CD4-positive, alpha-beta memory T cell (primary cell): ENCODE data around the gene TSPAN12. TPM values are rescaled to one million over a fixed set of nuclear protein-coding genes. Genes with fewer than 3 reads are reported as not detected.
A peak's percentile ranks its signal among the peaks of the same experiment; 100 is the strongest.

Experiments
- CTCF ChIA-PET: fragments of 350-600 bp; sonication (Branson Sonifier 250); formaldehyde crosslinking; loops from one replicate; lab custom pipeline; 2021; ENCODE audit warnings: inconsistent platforms; ENCODE audit not compliant: partially characterized antibody; lab: Charles Lee
- POLR2A ChIA-PET: fragments of 350-600 bp; sonication (Branson Sonifier 250); formaldehyde crosslinking; loops from one replicate; lab custom pipeline; 2021; ENCODE audit not compliant: partially characterized antibody; lab: Charles Lee
- DNase-seq, 5 donors: peaks; one replicate each; pipeline versions ENCODE4 v3.0.0 to v3.0.0-alpha.2; 2020 to 2022; ENCODE audit warnings: mixed read lengths in 1 of 5
- H3K27ac ChIP-seq: one replicate; pipeline ENCODE4 v1.7.0; 2013; ENCODE audit warnings: low read depth, low read length
- H3K27me3 ChIP-seq: 2 replicates; pipeline ENCODE4 v1.7.0; 2013; ENCODE audit warnings: mild to moderate bottlenecking, low read length, moderate library complexity; ENCODE audit not compliant: insufficient read depth
- H3K36me3 ChIP-seq: 2 replicates; pipeline ENCODE4 v1.7.0; 2013; ENCODE audit warnings: mild to moderate bottlenecking, low read length, moderate library complexity; ENCODE audit not compliant: insufficient read depth
- H3K4me1 ChIP-seq: 2 replicates; pipeline ENCODE4 v1.7.0; 2013; ENCODE audit warnings: mild to moderate bottlenecking, low read length, moderate library complexity; ENCODE audit not compliant: insufficient read depth
- H3K4me3 ChIP-seq, 2 donors: one replicate each; pipeline ENCODE4 v1.7.0; 2013; ENCODE audit warnings: low read length in 2 of 2, mild to moderate bottlenecking in 1 of 2
- H3K9me3 ChIP-seq, 2 donors: one replicate each; pipeline ENCODE4 v1.7.0; 2013; ENCODE audit warnings: low read length in 2 of 2, control low read depth in 1 of 2; ENCODE audit not compliant: control insufficient read depth in 1 of 2
- H3K27ac Mint-ChIP-seq, 7 donors: one replicate each; pipeline ENCODE4 v1.8.0; 2020 to 2021; ENCODE audit warnings: mixed read lengths in 7 of 7, mild to moderate bottlenecking in 6 of 7, inconsistent platforms in 3 of 7, moderate library complexity in 3 of 7
- H3K27me3 Mint-ChIP-seq, 2 donors: one replicate each; pipeline ENCODE4 v1.8.0; 2020 to 2021; ENCODE audit warnings: mixed read lengths in 2 of 2
- H3K36me3 Mint-ChIP-seq, 2 donors: one replicate each; pipeline ENCODE4 v1.8.0; 2020 to 2021; ENCODE audit warnings: mixed read lengths in 2 of 2, inconsistent platforms in 1 of 2, mild to moderate bottlenecking in 1 of 2
- H3K4me1 Mint-ChIP-seq, 4 donors: one replicate each; pipeline ENCODE4 v1.8.0; 2020 to 2021; ENCODE audit warnings: mixed read lengths in 4 of 4, mild to moderate bottlenecking in 1 of 4
- H3K4me3 Mint-ChIP-seq, 8 donors: one replicate each; pipeline ENCODE4 v1.8.0; 2020 to 2021; ENCODE audit warnings: mixed read lengths in 8 of 8, mild to moderate bottlenecking in 7 of 8, moderate library complexity in 6 of 8, inconsistent platforms in 3 of 8
- H3K9me3 Mint-ChIP-seq, 8 donors: one replicate each; pipeline ENCODE4 v1.8.0; 2020 to 2021; ENCODE audit warnings: mixed read lengths in 8 of 8, mild to moderate bottlenecking in 5 of 8, inconsistent platforms in 3 of 8, moderate library complexity in 1 of 8
- intact Hi-C: fragments of 100-400 bp; cut with micrococcal nuclease; formaldehyde crosslinking; loops from one replicate; pipeline ENCODE4 v1.15.1; 2023
- polyA plus RNA-seq, 2 donors: library from polyadenylated mRNA; unstranded; fragments of 300-500 nt; fragmentation: Illumina TruSeq; gene quantifications; one replicate each; pipeline ENCODE4 v1.2.3, GENCODE V29; 2021
- total RNA-seq, 2 experiments: library from RNA; stranded (reverse); gene quantifications; one replicate each; pipeline ENCODE4 v1.2.3, GENCODE V29; 2021

Gene TSPAN12
- total and polyA plus RNA-seq, 4 experiments from 2014 or later, result not detected

DNA sequence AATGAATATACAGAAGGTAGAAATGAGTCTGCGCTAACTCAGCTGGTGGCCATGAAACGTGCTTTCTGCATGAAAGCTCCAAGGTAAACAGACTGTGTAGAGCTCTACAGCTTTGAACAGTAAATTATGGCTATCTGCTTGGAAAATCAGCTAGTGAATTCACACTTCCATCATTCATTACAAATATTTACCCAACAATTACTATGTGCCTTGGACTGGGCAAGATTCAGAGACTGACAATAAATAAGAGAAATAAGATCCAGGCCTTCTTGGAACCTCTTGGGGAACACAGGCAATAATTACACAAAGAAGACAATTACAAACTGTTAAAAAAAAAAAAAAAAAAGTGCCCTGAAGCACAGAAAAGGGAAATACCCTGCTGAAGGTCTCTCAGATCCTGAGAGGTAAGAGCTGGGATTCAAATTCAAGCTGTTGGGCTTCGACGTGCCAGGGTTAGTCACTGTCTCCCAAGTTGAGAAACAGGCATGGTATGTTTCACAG lies 15.8 kb downstream of the TSPAN12 start:
- ChIA-PET CTCF (no interaction called here), POLR2A (no interaction called here)
- H3K4me1 ChIP-seq, result no peaks in the 10 kb centered on the region
- intact Hi-C loops, result no loop called here
- Mint-ChIP-seq H3K4me1 (no peaks in the 10 kb centered on the region), H3K4me3 (no peak overlapping the region), H3K36me3 (no peaks in the 10 kb centered on the region), H3K27me3 (peaks cover 0 to 4% of the 10 kb centered on the region in 2 donors), H3K27ac (no peak overlapping the region), H3K9me3 (no peaks in the 10 kb centered on the region)
- H3K27me3 ChIP-seq, result no peaks in the 10 kb centered on the region
- DNase-seq, result no peak
- no peaks in the 10 kb centered on the region for H3K36me3 ChIP-seq
- no peak overlapping the region for H3K27ac ChIP-seq
- H3K4me3 ChIP-seq, result no peak overlapping the region
- no peaks in the 10 kb centered on the region for H3K9me3 ChIP-seq

DNA sequence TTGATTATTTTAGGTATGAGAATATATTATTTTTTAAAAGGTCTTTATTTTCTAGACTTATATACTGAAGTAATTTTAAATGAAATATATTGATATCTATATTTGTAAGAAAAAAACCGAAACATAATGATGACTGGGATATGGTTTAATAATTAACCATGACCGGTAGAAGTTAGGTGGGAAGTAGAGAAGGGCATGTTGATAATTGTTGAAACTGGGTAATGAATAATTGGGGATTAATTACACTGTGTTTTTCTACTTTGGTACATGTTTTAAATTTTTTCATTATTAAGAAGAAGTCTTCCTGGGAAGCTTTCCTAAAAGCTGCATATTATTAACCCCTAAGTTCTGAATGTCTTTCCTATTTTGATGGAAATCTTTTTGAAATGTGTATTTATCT lies 16.3 kb downstream of the TSPAN12 start:
- H3K9me3 ChIP-seq, result no peaks in the 10 kb centered on the region
- H3K36me3 ChIP-seq, result no peaks in the 10 kb centered on the region
- no peaks in the 10 kb centered on the region for H3K27me3 ChIP-seq
- H3K4me3 ChIP-seq, result no peak overlapping the region
- no peak overlapping the region for H3K4me3 Mint-ChIP-seq
- ChIA-PET CTCF (no interaction called here), POLR2A (no interaction called here)
- H3K27ac ChIP-seq, result no peak overlapping the region
- intact Hi-C loops, result no loop called here
- no peaks in the 10 kb centered on the region for H3K36me3 Mint-ChIP-seq
- no peaks in the 10 kb centered on the region for H3K9me3 Mint-ChIP-seq
- DNase-seq, result no peak
- H3K27me3 Mint-ChIP-seq, result peaks cover 0 to 4% of the 10 kb centered on the region in 2 donors
- no peak overlapping the region for H3K27ac Mint-ChIP-seq
- H3K4me1 Mint-ChIP-seq, result no peaks in the 10 kb centered on the region
- H3K4me1 ChIP-seq, result no peaks in the 10 kb centered on the region

DNA sequence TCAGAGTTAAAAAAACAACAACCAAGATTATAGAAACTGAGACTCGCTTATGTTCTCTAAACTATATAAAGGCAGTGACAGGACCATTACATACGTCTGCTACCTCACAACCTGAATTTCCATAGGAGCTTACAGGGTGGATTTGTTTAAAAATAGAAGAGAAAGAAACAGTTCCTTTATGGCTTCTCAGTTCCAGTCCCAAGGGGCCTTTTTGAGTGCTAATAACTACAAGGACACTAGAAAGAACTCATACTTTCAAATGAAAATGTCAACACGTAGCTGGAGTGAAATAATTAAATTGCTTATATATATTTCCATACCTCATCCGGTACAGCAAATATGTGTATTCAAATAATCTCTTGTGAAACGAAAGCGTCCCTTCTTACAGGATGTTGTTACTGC lies 19.7 kb downstream of the TSPAN12 start:
- POLR2A ChIA-PET, result no interaction called here
- no peak overlapping the region for H3K4me3 ChIP-seq
- CTCF ChIA-PET, result interaction anchor here (1.0 to 1.5 kb wide), 2 partner anchors 10 to 46 kb away, joined by 3 read pairs; no protein-coding TSS in a partner anchor
- no peak for DNase-seq
- H3K9me3 ChIP-seq, result no peaks in the 10 kb centered on the region
- Mint-ChIP-seq H3K4me1 (no peaks in the 10 kb centered on the region), H3K27me3 (peaks cover 4 to 8% of the 10 kb centered on the region in 2 donors), H3K27ac (peak overlapping the region in 1 of 7 donors; percentile 26), H3K9me3 (no peaks in the 10 kb centered on the region), H3K36me3 (no peaks in the 10 kb centered on the region), H3K4me3 (no peak overlapping the region)
- H3K4me1 ChIP-seq, result no peaks in the 10 kb centered on the region
- H3K27ac ChIP-seq, result no peak overlapping the region
- no peaks in the 10 kb centered on the region for H3K27me3 ChIP-seq
- intact Hi-C loops, result no loop called here
- H3K36me3 ChIP-seq, result no peaks in the 10 kb centered on the region

GRCh38 chr7:120837599-120837998 lies 20.3 kb downstream of the TSPAN12 start:
- Histone ChIP-seq H3K36me3 (no peaks in the 10 kb centered on the region), H3K27me3 (no peaks in the 10 kb centered on the region), H3K4me3 (no peak overlapping the region), H3K27ac (no peak overlapping the region), H3K4me1 (no peaks in the 10 kb centered on the region), H3K9me3 (no peaks in the 10 kb centered on the region)
- H3K27ac Mint-ChIP-seq, result no peak overlapping the region
- H3K36me3 Mint-ChIP-seq, result no peaks in the 10 kb centered on the region
- POLR2A ChIA-PET, result no interaction called here
- CTCF ChIA-PET, result interaction anchor here (1.0 kb wide), 1 partner anchor 46 kb away, joined by 3 read pairs; no protein-coding TSS in a partner anchor
- no peak for DNase-seq
- intact Hi-C loops, result no loop called here
- no peaks in the 10 kb centered on the region for H3K9me3 Mint-ChIP-seq
- H3K27me3 Mint-ChIP-seq, result peaks cover 4 to 8% of the 10 kb centered on the region in 2 donors
- H3K4me1 Mint-ChIP-seq, result no peaks in the 10 kb centered on the region
- no peak overlapping the region for H3K4me3 Mint-ChIP-seq

DNA sequence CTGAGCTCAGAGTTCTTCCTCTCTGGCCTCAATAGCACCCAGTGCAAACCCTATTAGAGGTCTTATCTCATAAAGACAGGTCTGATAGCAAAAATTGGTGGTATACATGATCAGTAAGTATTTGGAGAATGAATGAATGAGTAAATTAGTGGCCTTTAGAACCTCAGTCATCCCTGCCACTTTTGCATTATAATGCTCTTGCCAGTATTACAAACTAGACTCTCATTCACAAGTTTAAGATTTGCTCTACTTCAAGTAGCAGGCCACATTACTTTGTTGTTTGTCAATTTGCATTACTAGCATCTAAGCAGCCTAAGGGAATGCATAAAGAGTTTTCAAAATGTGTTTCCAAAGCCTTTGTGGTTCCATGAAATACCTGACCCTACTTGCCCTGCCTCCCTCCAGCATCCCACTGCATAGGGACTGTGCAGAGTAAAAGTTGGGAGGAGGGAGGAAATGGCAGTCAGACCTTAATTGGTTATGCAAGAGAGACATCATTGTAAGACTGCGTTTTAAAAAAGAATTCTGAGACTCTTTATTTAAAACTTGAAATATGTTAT lies 21.3 kb downstream of the TSPAN12 start:
- no peak for DNase-seq
- Mint-ChIP-seq H3K4me1 (no peaks in the 10 kb centered on the region), H3K4me3 (no peak overlapping the region), H3K9me3 (no peaks in the 10 kb centered on the region), H3K27me3 (peaks cover 4 to 8% of the 10 kb centered on the region in 2 donors), H3K27ac (no peak overlapping the region), H3K36me3 (no peaks in the 10 kb centered on the region)
- Histone ChIP-seq H3K9me3 (no peaks in the 10 kb centered on the region), H3K27ac (no peak overlapping the region), H3K4me3 (no peak overlapping the region), H3K36me3 (no peaks in the 10 kb centered on the region), H3K4me1 (no peaks in the 10 kb centered on the region), H3K27me3 (no peaks in the 10 kb centered on the region)
- POLR2A ChIA-PET, result no interaction called here
- intact Hi-C loops, result no loop called here
- CTCF ChIA-PET, result no interaction called here

GRCh38 chr7:120834726-120835125 lies 23.2 kb downstream of the TSPAN12 start:
- H3K36me3 ChIP-seq, result no peaks in the 10 kb centered on the region
- CTCF ChIA-PET, result interaction anchor here (1.0 to 1.2 kb wide), 2 partner anchors 12 to 28 kb away, joined by 3 read pairs; no protein-coding TSS in a partner anchor

DNA sequence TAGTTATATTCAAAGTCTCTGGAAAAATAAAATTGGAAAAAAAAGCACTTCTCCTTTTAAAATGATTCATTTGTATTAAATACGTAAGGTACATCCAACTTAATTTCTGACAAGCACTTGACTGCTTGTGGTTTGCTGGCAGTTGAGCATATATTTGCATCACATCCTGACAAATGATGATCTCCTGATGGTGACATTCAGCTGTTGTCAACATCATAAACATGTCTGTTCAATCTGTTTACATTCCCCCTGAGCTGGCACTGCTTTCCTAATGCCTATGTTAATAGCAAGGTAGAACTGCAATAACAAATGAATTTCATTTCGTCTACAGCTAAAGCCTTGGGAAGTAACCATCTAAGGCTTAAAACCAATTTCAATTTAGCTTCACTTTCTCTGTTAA lies 24.4 kb downstream of the TSPAN12 start:
- CTCF ChIA-PET, result interaction anchor here (1.2 to 1.3 kb wide), 2 partner anchors 13 to 39 kb away, joined by 3 read pairs; no protein-coding TSS in a partner anchor

More at GRCh38 chr7:120834726-120835125, 23.2 kb downstream of the TSPAN12 start:
- no peaks in the 10 kb centered on the region for H3K36me3 Mint-ChIP-seq
- no peaks in the 10 kb centered on the region for H3K4me1 Mint-ChIP-seq
- H3K4me1 ChIP-seq, result no peaks in the 10 kb centered on the region
- no peak overlapping the region for H3K4me3 ChIP-seq
- DNase-seq, result no peak
- H3K27ac ChIP-seq, result no peak overlapping the region
- no peak overlapping the region for H3K27ac Mint-ChIP-seq
- POLR2A ChIA-PET, result no interaction called here
- no peaks in the 10 kb centered on the region for H3K9me3 ChIP-seq
- H3K27me3 ChIP-seq, result no peaks in the 10 kb centered on the region
- intact Hi-C loops, result no loop called here
- H3K9me3 Mint-ChIP-seq, result peaks cover 0 to 7% (median 3%) of the 10 kb centered on the region in 8 donors
- H3K27me3 Mint-ChIP-seq, result peaks cover 5 to 11% of the 10 kb centered on the region in 2 donors
- no peak overlapping the region for H3K4me3 Mint-ChIP-seq

More for the DNA sequence above, 24.4 kb downstream of the TSPAN12 start:
- no peaks in the 10 kb centered on the region for H3K36me3 Mint-ChIP-seq
- H3K4me1 ChIP-seq, result no peaks in the 10 kb centered on the region
- H3K9me3 Mint-ChIP-seq, result peaks cover 0 to 7% (median 3%) of the 10 kb centered on the region in 8 donors
- no peaks in the 10 kb centered on the region for H3K27me3 ChIP-seq
- intact Hi-C loops, result no loop called here
- H3K9me3 ChIP-seq, result no peaks in the 10 kb centered on the region
- POLR2A ChIA-PET, result no interaction called here
- H3K27ac Mint-ChIP-seq, result no peak overlapping the region
- no peak overlapping the region for H3K27ac ChIP-seq
- no peak for DNase-seq
- H3K4me3 Mint-ChIP-seq, result no peak overlapping the region
- H3K4me3 ChIP-seq, result no peak overlapping the region
- H3K27me3 Mint-ChIP-seq, result peaks cover 5 to 11% of the 10 kb centered on the region in 2 donors
- no peaks in the 10 kb centered on the region for H3K4me1 Mint-ChIP-seq
- H3K36me3 ChIP-seq, result no peaks in the 10 kb centered on the region
